Colonic mucosa (tissue), 4 donors: ENCODE results near the gene MCM9. TPM values are rescaled to one million over a fixed set of nuclear protein-coding genes. Genes with fewer than 3 reads are reported as not detected.

Experiments used
- DNase-seq: peaks from one replicate; pipeline ENCODE4 v3.0.0-alpha.2; 2020
- H3K27ac ChIP-seq: fragments of 200-600 bp; one replicate; pipeline ENCODE4 v1.8.0; 2021
- H3K27me3 ChIP-seq: fragments of 200-600 bp; one replicate; pipeline ENCODE4 v1.8.0; 2021
- H3K36me3 ChIP-seq: fragments of 200-600 bp; one replicate; pipeline ENCODE4 v1.8.0; 2021
- H3K4me1 ChIP-seq: fragments of 200-600 bp; one replicate; pipeline ENCODE4 v1.8.0; 2021; ENCODE audit warnings: mild to moderate bottlenecking
- H3K4me3 ChIP-seq: fragments of 200-600 bp; one replicate; pipeline ENCODE4 v1.8.0; 2021
- H3K9ac ChIP-seq, 2 donors: one replicate each; pipeline ENCODE4 v1.7.0; 2013; ENCODE audit warnings: control low read depth in 2 of 2, low read depth in 2 of 2, low read length in 2 of 2
- H3K9me3 ChIP-seq: fragments of 200-600 bp; one replicate; pipeline ENCODE4 v1.8.0; 2021
- CTCF ChIP-seq: fragments of 200-600 bp; IDR thresholded peaks from one replicate; pipeline ENCODE4 v1.8.0; 2022; ENCODE audit warnings: antibody characterized with exemption, mild to moderate bottlenecking
- intact Hi-C: fragments of 100-400 bp; cut with DNase I; formaldehyde crosslinking; loops from one replicate; pipeline ENCODE4 v1.14.1; 2022
- total RNA-seq, 2 donors: library from RNA; stranded (reverse); fragmentation: NEBNext Ultra II Directional in 1 of 2; extraction: Animal tissue kit (Norgen Biotek cat#: 25700) in 1 of 2; gene quantifications; one replicate each; pipeline ENCODE4 v1.2.1, GENCODE V29; 2021
- donor health status: healthy.
- donor health status: DM: no; HTN: no; CAD: no.
- donor health status: DM: no; HTN: no; CAD: no.

MCM9 gene
- total RNA-seq, 2 donors from 2014 or later = 14.3 to 18.5 TPM

DNA sequence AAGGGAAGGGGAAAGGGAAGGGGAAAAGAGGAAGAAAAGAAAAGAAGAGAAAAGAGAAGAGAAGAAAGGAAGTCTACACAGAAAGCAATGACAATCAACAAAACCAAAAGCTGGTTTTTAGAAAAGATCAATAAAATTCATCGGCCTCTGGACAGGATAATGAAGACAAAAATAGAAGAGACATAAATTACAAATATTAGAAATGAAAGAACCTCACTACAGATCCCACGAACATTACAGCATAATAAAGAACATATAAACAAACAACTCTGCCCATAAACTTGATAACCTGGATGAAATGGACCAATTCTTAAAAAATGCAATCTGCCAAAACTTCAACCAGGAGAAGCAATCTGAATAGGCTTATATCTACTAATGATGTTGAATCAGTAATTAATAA lies 61.7 kb downstream of the MCM9 start:
- Histone ChIP-seq H3K9ac (no peak overlapping the region), H3K27me3 (no peaks in the 10 kb centered on the region), H3K27ac (no peak overlapping the region), H3K36me3 (no peaks in the 10 kb centered on the region), H3K4me1 (no peaks in the 10 kb centered on the region), H3K9me3 (no peaks in the 10 kb centered on the region), H3K4me3 (no peak overlapping the region)
- TF ChIP-seq CTCF = no peak
- intact Hi-C loops = no loop called here
- DNase-seq = no peak

DNA sequence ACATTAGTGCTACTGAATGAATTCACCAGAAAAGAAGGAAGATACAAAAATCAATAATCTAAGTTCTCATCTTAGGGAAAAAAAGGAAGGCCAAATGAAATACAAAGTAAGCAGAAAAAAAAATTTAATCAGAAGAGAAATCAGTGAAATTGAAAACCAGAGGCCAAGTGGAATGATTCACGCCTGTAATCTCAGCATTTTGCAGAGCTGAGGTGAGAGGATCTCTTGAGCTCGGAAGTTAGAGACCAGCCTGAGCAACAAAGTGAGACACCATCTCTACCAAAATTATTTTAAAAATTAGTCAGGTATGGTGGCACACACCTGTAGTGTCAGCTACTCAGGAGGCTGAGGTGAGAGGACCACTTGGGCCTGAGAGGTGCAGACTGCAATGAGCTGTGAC lies 62.2 kb downstream of the MCM9 start:
- Histone ChIP-seq H3K27ac (no peak overlapping the region), H3K4me1 (no peaks in the 10 kb centered on the region), H3K27me3 (no peaks in the 10 kb centered on the region), H3K4me3 (no peak overlapping the region), H3K36me3 (no peaks in the 10 kb centered on the region), H3K9ac (no peak overlapping the region), H3K9me3 (no peaks in the 10 kb centered on the region)
- no peak for TF ChIP-seq CTCF
- DNase-seq = no peak
- intact Hi-C loops = no loop called here

DNA sequence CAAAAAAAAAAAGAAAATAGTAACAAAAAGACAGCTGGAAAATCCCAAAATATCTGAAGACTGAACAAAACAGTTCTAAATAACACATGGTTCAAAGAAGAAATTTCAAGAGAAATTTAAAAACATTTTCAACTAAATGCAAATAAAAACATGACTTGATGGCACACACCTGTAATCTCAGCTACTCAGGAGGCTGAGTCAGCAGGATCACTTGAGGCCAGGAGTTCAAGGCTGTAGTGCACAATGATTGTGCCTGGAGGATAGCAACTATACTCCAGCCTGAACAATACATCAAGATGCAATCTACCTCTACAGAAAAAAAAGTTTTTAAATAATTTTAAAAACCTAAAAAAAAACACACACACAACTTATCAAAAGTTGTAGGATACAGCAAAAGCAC lies 62.6 kb downstream of the MCM9 start:
- Histone ChIP-seq H3K36me3 (no peaks in the 10 kb centered on the region), H3K9ac (no peak overlapping the region), H3K4me3 (no peak overlapping the region), H3K27me3 (no peaks in the 10 kb centered on the region), H3K4me1 (no peaks in the 10 kb centered on the region), H3K27ac (no peak overlapping the region), H3K9me3 (no peaks in the 10 kb centered on the region)
- TF ChIP-seq CTCF = no peak
- intact Hi-C loops = no loop called here
- no peak for DNase-seq

DNA sequence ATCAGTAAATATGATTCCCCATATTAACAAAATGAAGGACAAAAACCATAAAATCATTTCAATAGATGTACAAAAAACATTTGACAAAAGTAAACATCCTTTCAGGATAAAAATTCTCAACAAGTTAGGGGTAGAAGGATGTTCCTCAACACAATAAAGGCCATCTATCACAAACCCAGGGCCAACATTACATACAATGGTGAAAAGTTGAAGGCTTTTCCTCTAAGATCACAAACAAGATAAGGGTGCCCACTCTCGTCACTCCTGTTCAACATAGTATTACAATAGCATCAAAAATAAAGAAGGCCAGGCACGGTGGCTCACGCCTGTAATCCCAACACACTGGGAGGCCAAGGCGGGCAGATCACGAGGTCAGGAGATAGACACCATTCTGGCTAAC lies 63.6 kb downstream of the MCM9 start:
- intact Hi-C loops = no loop called here
- Histone ChIP-seq H3K27me3 (no peaks in the 10 kb centered on the region), H3K4me3 (no peak overlapping the region), H3K4me1 (no peaks in the 10 kb centered on the region), H3K36me3 (no peaks in the 10 kb centered on the region), H3K9me3 (no peaks in the 10 kb centered on the region), H3K9ac (no peak overlapping the region), H3K27ac (no peak overlapping the region)
- TF ChIP-seq CTCF = no peak
- DNase-seq = no peak

DNA sequence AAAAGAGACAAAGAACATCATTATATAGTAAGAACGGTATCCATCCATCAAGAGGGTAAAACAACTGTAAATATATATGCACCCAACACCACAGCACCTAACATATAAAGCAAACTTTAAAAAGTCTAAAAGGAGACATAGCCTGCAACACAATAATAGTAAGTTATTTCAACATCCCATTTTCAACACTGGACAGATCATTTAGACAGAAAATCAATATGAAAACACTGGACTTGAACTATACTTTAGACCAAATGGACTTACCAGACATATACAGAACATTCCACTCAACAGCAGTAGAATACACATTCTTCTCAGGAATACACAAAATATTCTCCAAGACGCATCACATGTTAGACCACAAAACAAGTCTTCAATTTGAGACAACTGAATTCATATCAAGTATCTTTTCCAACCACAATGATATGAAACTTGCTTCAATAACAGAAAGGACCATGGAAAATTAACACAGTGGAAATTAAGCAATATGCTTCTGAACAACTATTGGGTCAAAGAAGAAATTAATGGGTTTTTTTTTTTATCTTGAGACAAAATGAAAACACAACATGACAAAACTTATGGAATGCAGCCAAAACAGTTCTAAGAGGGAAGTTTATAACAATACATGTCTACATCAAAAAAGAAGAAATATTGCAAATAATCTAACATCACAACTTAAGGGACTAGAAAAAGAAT lies 64.9 kb downstream of the MCM9 start:
- no peaks in the 10 kb centered on the region for H3K27me3 ChIP-seq
- DNase-seq = no peak
- no peak overlapping the region for H3K9ac ChIP-seq
- H3K4me1 ChIP-seq = no peaks in the 10 kb centered on the region
- no peak overlapping the region for H3K27ac ChIP-seq
- intact Hi-C loops = no loop called here
- H3K36me3 ChIP-seq = no peaks in the 10 kb centered on the region
- no peak overlapping the region for H3K4me3 ChIP-seq
- no peak for TF ChIP-seq CTCF
- no peaks in the 10 kb centered on the region for H3K9me3 ChIP-seq
